Activated T-cell treated with anti-CD3 and anti-CD28 coated beads, Interleukin-2, amount 50 U/mL, for 1 hour (primary cell): ENCODE results near the gene BCAR3.

Experiments
- DNase-seq: peaks from one replicate; pipeline ENCODE4 v3.0.0-alpha.2; 2020

Gene BCAR3

DNA sequence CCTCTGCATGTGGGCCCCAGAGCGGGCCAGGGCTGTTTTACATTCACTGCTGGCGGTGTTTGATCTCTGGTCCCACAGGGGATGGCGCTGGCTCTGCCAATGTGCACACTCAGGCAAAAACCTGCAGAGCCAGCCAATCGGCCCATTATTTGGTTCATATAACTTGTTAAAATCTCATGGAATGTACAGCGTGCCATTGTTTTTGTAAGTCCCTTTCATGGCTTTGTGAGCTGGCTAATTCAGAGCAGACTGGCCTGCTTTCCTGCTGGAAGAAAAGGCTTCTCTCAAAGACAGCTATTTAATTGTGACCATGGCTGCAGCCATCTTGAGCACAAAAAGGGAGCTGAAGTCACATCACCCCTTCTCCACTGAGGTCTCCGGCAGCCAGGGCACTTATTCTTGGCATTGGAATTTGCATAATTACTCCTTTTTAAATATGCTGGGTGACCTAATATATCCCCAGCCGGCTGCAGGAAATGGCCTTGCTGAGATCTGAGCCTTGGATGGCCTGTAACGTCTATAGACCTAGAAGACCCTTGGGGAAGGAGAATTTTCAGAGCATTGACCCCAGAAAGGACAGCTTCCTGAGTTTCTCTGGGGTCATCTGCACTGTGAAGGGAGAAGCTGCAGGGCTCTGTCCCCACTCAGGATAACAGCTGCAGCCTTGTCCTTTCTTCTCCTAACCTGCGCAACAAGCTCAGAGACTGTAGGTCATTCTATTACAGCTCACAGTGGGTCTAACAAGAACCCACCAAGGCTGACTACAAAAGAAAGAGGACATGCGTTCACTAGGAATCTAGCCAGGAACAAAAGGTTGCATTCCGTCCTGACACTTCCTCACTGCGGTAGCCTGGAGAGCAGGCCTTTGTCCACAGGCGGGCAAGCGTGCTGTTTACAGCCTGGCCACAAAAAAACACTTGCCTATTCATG is 45.8 kb downstream of the BCAR3 start:
- no peak for DNase-seq

DNA sequence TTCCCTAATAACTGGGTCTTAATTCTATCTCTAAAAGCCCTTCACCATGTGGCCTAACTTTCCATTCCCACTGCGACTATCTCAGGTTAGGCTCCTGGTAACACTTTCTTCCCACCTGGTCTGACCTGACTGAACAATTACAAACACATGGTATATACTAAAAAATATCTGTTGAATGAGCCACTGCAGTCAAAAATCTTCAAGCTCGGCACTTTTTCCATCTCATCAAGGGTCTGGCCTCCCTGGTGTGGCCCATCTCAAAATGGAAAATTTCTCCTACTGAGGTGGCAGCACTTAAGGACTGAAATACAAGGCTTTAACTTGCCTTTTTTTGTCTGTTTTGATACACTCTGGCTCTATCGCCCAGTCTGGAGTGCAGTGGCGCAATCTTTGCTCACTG is 48.3 kb downstream of the BCAR3 start:
- DNase-seq, result no peak

DNA sequence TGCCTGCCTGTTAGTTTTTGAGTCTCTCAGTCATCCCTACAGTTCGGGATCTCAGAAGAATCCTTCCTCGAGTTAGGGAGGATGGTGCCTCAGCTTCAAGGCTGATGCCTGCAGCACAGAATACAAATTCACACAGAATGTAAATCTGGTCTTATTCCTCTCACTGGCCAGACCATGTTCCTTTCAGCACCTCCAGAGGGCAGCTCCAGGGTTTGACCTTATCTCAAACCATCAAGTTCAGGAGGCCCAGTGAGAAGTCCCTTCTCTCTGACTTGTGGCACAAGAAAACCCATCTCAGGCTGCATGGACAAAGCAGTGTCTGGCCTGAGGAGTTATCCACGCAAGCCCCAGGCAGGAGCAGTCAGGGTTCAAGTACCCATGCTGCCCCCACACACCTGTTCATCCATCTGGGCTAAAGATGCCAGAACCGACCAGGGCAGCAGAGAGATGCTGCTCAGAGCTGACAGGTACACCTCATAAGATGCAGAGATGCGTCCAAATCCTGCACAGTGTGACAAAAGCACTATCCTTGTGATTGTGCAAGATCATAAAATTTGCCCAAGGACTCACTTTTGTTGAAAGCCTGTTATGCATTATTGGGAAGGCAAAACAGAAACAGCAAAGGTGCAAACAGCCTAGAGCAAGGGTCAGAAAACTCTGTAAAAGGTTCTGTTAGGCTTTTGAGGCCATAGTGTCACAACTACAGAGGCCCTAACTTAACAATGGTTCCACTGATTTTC is 49.8 kb downstream of the BCAR3 start:
- no peak for DNase-seq

DNA sequence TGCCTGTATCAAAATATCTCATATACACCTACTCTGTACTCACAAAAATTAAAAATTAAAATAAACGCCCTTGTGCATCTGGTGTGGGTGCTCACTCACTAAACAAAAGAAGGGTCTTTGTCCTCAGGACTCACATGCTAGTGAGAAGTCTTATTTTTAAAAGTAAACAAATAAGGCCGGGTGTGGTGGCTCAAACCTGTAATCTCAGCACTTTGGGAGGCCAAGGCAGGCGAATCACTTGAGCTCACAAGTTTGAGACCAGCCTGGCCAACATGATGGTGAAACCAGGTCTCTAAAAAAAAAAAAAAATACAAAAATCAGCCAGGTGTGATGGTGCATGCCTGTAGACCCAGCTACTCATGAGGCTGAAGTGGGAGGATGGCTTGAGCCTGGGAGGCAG is 51.5 kb downstream of the BCAR3 start:
- no peak for DNase-seq

DNA sequence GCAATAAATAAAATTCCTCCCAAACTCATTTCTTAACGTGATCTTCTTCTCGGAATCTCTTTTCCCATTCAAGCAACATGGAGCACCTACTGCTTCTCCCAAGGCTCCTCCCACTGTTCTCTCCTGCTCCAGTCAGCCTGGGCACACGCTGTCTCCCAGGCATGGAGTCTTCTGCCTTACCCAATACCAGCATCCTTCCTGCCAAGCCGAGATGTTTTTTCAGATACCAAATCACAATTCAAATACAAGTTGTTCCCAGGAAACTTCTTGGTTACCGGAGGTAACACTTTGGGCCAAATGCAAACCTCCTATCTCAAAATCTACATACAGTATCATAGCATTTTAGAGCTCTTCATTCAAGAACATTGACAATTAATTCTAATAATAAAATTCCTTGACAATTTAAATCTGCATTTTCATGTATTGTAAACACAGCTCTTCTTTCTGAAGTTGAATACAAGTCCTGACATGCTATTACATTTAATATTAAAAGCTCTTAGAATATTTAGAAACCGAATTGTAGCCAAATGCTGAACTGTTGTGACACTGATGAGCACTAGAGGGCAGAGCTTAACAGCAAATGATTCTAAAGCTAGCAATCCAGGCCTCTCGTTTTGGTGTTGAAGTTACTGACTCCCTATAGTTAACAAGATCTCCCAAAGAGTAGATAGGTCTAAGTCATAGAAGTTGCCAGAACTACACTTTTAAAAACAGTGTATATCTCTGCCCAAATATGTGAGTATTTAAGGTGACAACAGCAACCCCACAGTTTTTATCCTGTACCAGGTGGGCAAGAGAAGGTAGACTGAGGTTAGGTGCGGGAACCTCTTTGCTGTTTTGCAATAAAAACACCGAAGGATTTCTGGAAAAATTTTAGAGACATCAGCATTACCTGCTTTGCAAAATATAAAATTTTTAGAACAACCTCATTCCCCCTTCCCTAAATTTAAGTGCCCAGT is 52.3 kb downstream of the BCAR3 start:
- DNase-seq, result no peak

DNA sequence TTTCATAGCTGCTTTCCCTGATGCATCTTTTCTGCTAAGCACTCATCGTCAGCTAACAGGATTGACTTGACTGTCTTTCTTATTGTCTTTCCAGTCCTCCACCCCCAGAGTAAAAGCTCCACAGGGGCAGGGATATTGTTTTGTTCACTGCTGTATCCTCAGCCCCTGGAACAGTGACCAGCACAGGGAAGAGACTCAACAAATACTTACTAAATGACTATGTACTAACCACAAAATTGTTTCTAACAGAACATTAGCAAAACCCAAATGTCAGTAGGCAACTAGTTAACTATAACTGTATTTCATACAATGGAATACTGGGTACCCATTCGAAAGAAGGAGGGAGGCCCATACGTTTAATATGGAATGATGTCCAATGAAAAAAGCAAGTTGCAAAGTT is 53.0 kb downstream of the BCAR3 start:
- DNase-seq, result no peak

DNA sequence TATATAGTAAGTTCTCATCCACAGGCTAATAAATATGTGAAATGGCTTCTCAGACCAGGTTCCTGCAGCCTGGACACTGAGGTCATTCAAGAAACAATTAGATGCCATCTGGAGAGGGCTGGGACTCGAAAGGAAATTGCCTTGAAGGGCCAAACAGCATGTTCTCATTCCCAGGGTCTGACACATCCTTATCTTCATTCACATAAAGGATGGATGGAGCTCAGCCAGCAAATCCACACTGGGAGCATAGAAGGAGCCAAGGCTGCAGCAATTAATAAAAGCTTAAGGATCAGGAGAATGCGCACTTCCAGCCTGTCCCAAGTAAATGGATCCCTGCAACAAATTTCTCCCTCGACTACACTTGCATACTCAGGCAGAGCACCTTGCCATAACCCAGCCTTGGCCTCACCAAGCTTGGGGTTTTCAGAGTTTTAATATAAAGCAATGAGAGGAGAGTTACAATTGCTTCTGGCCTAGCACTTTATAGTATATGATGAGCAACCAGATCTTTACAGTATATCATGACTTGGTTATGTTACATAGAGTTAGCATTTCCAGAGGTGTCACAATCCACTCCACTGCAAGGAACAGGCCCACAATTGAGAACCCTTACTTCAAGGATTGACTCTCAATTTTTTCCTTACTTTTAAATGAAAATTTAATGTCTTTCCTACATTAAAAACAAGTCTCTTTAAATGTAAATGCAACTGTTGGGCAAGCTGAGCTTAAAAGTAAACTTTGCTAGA is 55.9 kb downstream of the BCAR3 start:
- no peak for DNase-seq

DNA sequence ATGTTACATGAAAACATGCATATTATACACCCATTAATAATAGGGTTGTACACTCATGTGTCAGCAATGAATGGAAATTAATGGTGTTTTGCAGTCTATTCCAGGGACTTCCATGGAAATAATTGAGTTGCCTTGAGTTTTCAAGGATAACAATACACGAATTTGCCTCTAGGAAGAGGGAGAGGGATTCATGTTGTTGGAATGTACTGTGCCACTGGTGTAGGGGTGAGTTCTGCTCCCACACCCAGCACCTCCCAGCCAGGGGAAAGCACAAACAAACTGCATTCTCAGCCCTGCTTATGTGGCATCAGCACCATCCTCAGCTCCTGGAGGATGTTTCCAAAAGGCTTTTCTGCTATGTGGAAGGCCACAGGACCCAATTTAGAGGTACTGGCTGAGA is 57.8 kb downstream of the BCAR3 start:
- no peak for DNase-seq

DNA sequence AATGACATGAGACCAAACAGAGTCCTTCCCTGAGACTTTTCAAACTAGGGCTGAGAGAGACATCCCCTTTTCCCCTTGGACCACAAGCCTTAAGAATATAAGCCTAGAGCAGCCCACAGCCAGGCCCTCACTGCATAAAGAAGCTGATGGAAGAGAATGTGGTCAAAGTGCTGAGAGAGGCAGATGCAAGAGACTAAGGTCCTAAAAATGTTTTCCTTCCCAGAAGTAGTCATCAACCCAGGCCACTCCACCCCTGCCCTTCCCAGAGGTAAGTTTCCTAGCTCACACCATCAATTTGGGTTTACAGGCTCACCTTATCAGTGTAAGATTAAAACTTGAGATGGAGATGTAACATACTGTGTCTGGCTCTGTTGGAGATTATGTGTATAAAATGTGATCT is 58.2 kb downstream of the BCAR3 start:
- no peak for DNase-seq

DNA sequence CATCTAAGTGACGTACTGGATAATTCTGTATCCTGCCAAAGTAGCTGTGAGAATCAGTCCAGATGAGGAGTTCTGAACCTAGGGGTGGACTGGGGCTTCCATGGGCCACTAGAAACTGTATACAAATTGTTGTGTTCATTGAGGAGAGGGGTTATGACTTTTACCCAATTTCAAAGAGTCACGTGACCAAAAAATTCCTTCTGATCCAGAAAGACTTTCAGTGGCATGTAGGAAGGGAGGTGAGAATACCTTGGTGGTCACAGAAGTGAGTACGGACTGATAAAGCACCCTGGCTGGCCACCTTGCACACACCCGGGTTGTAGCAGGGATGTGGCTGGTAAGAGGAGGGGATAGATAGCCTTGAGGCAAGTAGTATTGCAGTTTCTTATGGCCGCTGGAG is 60.4 kb downstream of the BCAR3 start:
- DNase-seq, result no peak

DNA sequence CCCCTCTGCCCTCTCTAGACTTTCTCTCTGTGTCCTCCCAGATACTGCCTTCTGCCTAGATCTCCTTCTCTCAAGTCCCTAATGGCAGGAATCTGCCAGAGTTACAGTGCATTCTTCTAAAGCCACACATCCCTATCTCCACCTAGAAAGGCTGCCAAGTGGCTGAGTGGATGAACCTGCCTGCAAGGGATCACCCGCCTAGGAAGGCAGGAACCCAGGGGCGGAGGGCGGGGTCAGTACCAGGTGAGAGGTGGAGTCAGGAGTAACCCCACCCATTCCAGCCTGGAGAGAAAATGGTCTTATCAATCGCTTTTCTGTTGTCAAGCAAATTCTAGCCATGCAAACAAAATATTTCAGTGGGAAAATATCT is 60.8 kb downstream of the BCAR3 start:
- DNase-seq, result no peak

DNA sequence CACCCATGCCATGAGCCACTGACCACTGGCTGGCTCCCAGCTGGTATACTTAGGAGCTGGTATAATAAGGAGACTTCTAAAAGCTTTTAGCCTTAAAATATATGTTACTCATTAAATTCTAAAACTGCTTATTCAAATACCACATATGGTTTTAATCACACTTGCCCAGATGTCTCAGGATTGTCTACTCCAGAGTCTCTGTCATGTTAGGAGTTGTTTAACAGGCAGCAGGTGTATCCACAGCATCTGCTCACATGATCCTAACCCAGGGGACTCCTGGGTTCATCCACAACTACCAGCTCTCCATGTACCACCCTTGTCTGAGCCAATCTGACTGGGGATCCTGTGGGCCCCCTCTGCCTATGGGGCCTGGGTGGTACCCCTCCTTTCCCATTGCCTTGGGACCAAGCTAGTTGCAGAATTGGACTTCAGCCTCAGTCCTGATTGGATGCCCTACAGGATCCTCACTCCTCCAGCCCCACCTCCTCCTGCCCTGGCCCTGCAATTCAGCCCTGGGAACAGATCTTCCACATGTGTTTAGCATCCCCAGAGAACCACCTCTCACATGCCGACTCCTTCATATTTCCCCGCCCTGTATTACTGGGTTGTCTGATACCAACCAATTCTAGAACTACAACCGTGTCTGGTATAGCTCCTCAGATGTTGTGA is 61.3 kb downstream of the BCAR3 start:
- DNase-seq, result no peak

DNA sequence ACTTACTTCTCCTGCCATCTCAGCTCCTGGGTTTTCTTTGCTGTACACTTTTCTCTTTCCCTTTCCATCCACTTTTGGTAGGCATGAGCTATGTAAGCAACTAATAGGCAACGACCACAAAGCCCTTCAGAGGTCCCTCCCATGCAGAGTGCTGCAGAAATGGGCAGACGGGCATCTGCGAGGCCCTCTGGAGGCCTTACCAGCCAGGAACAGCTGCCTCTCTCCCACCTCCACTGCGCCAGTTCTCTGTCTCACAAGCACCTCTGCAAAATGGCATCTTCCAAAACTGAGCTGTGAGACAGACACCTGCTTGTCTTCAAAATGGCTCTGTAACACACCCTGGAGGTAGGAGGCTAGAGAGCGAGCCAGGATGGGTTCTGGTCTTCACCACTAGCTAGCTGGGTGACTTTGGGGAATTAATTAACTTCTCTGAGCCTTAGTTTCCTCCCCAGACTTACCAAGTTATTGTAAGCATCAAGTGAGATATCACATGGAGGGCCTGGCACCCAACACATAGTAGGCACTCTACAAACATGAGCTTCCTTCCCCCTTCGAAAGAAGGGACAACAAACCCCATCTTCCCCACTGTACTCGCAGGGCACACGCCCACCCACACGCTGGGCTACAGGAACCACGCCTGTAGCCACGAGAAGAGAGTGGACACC is 62.0 kb downstream of the BCAR3 start:
- no peak for DNase-seq

DNA sequence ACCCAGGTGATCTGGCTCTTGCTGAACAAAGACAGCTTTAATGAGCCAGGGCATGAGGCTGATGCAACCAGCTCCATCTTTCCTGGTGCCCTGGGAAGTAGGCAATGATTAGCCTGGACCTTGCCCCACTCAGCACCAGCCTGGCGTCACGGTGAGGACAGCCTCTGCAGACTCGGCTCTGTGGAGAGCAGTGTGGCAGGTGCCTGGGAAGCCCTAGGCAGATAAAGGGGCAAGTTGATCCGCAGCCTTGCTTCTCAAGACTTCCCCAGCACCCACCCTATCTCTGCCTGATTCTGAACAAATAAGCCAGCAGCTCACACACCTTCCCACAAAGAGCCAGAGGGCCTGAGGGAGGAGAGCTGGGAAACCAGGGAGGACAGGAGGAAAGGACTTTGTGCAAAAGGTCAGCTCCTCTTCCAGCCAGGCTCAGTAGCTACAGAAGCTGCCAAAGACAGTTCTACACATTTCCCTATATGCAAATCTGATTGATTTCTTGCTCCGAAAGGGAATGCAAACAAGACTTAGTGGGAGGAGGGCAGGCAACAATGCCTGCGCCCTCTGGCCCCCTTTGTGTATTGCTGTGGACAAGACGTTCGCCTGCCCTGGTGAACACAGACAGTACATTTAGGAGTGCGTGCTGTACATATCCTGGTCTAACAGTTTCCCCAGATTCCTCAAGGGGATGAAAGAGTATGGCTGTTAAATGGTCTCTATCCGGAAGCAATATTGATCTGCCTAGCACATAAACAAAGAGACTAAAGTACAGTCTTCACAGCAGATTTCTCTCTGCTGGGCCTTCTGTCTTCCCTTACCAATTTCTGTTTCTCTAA is 63.8 kb downstream of the BCAR3 start:
- DNase-seq, result no peak

DNA sequence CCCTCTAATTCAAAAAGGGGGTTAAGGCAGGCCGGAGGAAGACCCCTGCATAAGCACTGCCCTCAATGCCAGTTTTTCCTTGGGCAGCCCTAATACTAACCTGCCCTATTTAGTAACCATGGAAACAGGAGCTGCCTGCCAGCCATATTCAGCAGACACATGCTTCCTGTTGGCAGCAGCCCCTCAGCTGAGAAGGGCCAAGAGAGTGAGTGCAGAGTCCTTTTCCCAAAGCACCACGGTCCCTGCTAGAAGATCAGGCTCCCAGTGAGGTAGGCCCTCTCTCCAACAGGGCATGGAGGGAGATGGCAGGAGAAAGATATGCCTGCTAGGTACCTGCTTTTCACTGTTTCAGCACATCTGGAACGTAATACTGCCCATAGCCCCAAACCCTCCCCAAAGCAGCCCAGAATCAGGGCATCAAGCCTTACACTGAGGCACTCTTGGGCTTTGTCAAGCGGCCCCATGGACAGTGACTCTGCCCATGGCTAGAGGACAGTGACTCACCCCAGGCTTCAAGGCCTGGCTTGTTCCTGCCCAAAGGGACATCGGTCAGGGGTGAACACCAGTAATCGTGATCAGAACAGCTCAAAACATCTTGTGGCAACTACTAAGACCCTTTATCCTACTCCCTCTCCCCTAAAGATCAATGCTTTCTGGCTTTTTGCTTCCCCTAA is 64.5 kb downstream of the BCAR3 start:
- DNase-seq, result no peak

DNA sequence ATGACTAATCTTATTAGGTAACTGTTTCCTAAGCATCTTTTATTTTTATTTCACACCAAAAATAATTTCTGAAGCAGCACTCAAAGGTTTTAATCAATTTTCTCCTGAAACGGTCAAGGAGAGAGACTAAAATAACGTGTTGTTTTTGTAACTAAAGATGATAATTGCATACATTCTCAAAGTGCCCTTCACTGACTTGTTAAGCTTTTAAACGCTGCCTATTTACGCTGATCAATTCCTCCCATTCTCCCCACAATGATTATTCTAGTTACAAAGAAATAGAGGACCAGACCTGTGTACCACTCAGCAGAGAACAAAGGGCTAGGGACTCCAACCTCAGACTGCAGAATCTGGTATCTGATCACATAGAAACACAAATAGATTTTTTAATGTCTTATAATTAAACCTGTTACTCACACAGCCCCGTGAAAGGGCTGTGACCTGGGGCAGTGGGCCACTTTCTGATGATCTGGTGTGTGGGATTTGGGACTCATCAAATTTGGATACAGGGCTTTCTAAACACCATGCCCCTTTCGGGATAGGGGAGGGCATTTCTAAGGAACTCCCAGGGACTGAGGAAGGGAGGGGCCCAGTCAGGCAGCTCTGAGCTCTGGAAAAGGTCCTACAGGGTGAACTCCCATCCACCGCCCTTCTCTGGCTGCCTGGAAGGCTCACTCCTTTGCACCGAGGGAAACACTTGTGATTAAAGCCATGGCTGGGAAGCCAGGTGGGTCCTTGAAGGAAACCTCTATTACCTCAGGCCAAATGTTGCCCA is 65.2 kb downstream of the BCAR3 start:
- no peak for DNase-seq

DNA sequence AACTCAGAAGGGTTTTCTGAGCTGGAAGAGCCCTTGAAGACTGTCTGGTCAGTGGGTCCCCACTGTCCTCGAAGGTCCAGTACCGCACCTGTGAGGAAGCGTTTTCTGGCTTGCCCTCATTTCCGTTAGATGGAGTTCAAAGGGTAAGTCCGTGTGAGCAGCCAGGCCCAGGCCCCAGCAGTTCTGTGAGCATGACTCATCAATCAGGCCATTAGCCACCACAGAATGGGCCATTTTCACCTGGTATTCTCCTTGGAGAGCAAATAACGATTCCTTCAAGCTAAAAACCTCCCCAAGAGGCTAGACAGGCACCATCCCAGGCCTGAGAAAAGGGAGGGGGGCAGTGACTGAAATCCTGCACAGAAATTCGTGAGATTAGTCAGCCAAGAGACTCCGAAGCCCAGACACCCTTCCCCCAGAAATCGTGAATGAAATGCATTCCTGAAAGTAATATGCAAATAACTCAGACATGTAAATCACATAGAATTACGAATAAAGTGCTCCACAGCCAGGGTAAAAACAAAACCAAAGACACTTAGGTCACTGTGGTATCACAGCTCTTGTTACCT is 66.0 kb downstream of the BCAR3 start:
- no peak for DNase-seq

DNA sequence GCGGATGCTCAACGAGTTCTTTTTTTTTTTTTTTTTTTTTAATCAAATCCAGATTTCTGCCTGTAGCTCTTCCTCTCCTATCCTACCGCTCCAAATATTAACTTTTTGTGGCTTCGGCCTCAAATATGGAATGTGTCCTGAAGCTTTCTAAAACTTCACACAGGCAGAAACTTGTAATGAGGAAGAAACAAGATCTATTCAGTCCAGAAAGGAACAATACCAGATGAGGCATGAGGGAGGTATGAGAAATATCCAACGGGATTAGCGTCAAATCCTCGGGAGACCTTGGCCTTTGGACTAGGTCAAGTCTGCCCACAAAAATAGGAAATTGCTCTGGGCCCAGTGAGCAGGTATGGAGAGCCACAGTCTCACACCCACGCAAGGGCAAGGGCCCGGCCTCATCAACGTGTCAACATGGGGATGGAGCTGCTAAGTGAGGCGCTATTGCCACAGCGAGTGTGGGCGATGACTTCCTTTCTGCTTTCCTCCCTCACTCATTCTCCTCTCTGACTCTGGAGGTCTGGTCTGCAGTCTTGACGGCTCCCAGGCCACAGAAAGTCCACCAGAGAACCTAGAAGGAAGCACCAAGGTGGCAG is 66.6 kb downstream of the BCAR3 start:
- DNase-seq, result no peak
